Measurements from ENCODE around the gene PRAMEF1.
"Not testable (repeated sequence)": the region's sequence is repeated elsewhere in the genome, so short reads cannot be mapped to it uniquely, and the experiment has no call there.

Gene PRAMEF1, protein sequence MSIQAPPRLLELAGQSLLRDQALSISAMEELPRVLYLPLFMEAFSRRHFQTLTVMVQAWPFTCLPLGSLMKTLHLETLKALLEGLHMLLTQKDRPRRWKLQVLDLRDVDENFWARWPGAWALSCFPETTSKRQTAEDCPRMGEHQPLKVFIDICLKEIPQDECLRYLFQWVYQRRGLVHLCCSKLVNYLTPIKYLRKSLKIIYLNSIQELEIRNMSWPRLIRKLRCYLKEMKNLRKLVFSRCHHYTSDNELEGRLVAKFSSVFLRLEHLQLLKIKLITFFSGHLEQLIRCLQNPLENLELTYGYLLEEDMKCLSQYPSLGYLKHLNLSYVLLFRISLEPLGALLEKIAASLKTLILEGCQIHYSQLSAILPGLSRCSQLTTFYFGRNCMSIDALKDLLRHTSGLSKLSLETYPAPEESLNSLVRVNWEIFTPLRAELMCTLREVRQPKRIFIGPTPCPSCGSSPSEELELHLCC

DNA sequence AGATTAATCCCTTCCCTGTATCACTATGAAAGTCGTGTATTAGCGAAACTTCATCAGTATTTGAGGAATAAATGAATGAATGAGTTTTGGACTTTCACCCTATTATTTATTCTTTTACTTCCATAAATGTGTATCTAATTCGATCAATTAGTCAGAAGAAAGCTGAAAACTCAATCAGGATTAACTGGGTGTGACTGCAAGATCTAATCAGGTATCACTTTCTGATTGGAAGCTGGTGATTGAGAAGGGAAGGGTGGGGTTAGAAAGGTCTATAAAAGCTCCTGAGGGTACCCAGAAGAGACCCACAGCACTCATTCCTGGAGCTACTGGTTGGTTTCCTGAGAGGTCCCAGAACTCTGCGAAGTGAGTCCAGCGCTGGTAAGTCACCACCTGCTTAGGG lies at the start of gene PRAMEF1:
TSS of gene PRAMEF1 (plus strand) at position 301 of the 400 bp plus-strand sequence. CDS start 1,831 bp downstream, outside the sequence.
- not testable (repeated sequence) for DNase-seq

DNA sequence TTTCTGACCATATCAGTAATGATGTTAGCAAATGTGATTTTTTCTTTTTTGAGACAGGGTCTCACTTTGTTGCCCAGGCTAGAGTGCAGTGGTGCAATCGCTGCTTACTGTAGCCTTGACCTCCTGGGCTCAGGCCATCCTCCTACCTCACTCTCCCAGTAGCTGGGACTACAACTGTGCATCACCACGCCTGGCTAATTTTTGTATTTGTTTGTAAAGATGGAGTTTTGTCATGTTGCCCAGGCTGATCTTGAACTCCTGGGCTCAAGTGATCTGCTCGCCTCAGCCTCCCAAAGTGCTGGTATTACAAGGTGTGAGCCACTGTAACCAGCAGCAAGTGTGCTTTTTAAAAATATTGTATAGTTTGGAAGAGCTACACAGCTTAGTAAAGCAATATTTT lies 49.3 kb upstream of the PRAMEF1 start:
- DNase-seq, result no peak

GRCh38 chr1:12745126-12745991 lies 45.8 kb upstream of the PRAMEF1 start:
- no peak for DNase-seq

GRCh38 chr1:12745992-12746323 lies 45.2 kb upstream of the PRAMEF1 start, which contains the start of gene CFAP107:
CFAP107 (plus strand) TSS chr1:12746200; CDS start chr1:12746431, 231 bp downstream.
- DNase-seq, result no peak

- DNase-seq, result no peak
Observed at GRCh38 chr1:12748778-12749355, 42.3 kb upstream of the PRAMEF1 start.

DNA sequence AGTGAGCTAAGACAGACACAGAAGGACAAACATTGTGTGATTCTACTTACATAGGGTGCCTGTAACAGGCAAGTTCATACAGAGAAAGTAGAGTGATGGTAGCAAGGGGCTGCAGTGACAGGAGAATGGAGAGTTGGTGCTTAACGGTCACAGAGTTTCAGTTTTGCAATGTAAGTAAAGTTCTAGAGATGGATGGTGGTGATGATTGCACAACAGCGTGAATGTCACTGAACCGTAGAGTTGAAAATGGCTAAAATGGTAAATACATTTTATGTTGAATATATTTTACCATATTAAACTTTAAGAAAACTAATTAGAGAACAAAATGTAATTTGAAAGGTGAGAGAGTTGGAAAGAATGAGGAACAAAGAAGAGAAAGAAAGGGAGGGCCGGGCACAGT lies 36.5 kb upstream of the PRAMEF1 start:
- no peak for DNase-seq

GRCh38 chr1:12756273-12756672 lies 34.9 kb upstream of the PRAMEF1 start:
- DNase-seq, result no peak

GRCh38 chr1:12756768-12757413 lies 34.3 kb upstream of the PRAMEF1 start:
- DNase-seq, result no peak

- no peak for DNase-seq
Observed at GRCh38 chr1:12757836-12758235, 33.4 kb upstream of the PRAMEF1 start.

DNA sequence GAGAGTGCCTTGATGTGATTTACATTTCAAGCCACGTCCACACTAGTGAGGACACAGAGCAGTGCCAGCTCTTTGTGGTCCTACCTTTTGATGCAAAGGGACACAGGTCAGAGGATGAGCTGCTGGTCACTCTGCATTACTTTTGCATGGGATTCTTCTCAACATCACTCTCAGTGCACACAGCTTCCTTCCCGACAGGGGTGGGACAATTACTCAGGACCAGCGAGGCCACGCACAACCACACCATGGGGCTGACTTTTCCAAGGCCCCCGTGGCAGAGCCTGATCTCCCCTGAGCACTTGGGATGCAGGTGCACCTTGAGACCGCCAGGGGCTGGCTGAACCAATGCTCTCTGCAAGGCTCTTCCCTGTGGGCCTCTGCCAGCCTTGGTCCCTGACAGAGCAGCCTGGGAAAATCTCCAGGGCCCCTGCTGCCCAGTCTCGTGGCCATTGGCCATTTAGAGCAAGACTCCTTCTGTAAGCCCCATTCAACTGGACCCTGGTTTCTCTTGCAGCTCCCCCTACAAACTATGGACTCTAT lies 30.9 kb upstream of the PRAMEF1 start:
- DNase-seq, result no peak

DNA sequence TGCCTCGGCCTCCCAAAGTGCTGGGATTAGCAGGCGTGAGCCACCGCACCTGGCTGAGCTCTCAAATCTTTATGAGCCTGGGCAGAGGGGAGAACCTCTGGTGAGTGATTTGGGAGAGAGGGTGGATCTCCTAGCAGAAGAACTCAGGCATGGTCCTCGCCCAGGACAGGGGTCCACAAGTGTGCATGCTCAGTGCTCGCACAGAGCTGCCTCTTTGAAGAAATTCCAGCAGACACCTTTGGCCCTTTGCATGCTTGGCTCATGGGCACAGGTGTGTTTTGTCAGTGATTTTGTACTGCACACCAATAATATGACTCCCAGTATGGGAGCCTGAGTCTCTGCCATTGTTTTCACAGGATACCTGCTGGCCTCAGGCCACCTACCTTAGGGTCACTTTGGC lies 29.4 kb upstream of the PRAMEF1 start:
- no peak for DNase-seq

DNA sequence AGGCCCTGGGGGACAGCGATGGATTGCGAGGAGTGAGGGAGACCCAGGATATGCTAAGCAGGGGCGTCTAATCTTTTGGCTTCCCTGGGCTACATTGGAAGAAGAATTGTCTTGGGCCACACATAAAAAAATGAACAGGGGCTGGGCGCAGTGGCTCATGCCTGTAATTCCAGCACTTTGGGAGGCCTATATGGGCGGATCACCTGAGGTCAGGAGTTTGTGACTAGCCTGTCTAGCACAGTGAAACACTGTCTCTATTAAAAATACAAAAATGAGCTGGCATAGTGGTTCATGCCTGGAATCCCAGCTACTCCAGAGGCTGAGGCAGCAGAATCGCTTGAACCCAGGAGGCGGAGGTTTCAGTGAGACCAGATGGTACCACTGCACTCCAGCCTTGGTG lies 28.4 kb upstream of the PRAMEF1 start:
- no peak for DNase-seq

DNA sequence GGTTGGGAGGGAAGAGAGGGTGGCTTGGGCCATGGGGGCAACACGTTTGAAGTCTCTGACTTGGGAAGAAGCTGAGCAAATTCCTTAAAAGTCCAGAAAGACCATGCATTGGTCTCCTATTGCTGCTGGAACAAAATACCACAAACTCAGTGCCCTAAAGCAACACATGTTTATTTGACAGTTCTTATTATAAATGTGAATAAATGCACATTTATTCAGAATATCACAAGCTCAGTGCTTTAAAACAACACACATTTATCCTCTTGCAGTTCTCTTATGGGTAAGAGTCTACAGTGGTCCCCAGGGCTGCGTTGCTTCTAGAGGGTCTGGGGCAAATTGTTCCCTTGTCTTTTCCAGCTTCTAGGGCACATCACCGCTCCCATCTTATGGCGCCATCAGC lies 27.7 kb upstream of the PRAMEF1 start:
- DNase-seq, result no peak

DNA sequence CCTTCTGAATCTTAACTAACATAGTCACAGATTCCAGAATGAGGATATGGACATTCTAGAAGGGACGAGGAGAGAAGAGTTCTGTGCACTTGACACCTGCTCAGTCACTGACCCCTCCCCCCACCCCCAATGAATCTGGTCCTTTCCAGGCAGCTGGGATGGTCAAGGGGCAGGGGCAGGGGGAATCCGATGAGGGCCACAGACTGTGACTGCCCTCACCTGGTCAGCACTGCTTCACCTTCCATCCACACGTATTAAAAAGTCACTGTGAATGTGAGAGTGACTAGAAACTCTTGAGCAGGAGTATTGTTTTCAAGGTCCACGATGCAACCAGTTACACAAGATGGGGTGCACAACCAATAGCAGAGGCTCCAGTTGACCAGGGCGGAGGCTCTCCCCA lies 27.2 kb upstream of the PRAMEF1 start:
- no peak for DNase-seq

DNA sequence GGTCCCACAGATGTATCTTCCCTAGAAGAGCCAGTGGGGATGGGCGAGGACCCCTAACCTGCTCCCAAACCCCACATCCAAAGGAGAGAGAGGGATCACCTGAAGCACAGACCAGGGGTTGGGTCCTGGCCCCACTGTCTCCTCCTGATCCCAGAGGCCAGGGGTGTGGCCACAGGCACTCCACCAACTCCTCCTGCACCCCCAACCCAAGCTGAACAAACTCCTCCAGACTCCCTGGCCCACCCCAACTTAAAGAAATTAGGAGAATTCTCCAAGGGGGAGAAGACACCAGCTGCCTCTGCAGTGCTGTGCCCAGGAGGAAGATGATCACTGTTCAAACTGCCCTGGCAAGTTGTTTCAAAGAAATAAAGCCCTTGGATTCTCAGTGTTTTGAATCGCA lies 22.2 kb upstream of the PRAMEF1 start:
- DNase-seq, result no peak

DNA sequence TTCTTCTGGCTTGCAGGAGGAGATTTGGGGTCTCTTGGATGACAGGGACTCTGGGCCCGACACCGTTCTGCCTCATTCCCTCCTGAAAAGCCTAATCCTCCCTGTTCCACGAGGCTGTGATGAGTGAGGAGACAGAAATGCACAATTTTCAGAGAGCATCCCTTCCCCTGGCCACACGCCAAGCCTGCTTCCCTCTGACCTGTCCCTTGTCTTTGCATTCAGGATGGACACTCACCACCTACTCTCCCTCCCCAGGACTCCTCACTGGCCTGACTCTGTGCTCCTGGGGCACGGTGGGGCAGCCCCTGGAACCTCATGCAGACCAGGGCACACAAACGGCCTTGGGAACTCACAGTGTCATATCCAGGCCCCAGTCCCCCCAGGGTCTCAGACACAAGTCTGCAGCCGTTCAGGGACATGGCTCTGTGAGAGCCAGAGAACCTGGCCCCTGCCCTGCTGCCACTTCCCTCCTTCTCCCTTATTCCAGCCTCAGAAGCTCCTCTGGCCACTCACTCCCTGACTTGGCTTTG lies 21.2 kb upstream of the PRAMEF1 start:
- DNase-seq, result no peak

GRCh38 chr1:12770620-12771019 lies 20.6 kb upstream of the PRAMEF1 start:
- no peak for DNase-seq

GRCh38 chr1:12771186-12771585 lies 20.0 kb upstream of the PRAMEF1 start:
- no peak for DNase-seq

- no peak for DNase-seq
Observed at GRCh38 chr1:12772520-12772919, 18.7 kb upstream of the PRAMEF1 start.

- no peak for DNase-seq
Observed at GRCh38 chr1:12773438-12773837, 17.8 kb upstream of the PRAMEF1 start, which contains the start of gene PRAMEF12. PRAMEF12 (plus strand) TSS chr1:12773738; CDS start chr1:12774868, 1,130 bp downstream.

- DNase-seq, result no peak
Observed at GRCh38 chr1:12774801-12775345, 16.3 kb upstream of the PRAMEF1 start.

- DNase-seq, result no peak
Observed at GRCh38 chr1:12775443-12775842, 15.8 kb upstream of the PRAMEF1 start.

Measured in activated CD4-positive, alpha-beta T cell treated with anti-CD3 and anti-CD28 coated beads, Interleukin-2, amount 50 U/mL, for 1 hour (primary cell).